ENCODE data around the gene DCDC1. TPM values are rescaled to one million over a fixed set of nuclear protein-coding genes. Genes with fewer than 3 reads are reported as not detected.

DCDC1 gene
- total RNA-seq, 1 experiment from 2014 or later = 0.22 TPM

GRCh38 chr11:31000381-31000780 is 369.2 kb downstream of the DCDC1 start:
- TF ChIP-seq ZNF219 (CRISPR knock-in tag; IDR thresholded peaks at IDR 0.05; ENCODE audit: borderline replicate concordance) (no peak), SMAD4 (CRISPR knock-in tag; IDR thresholded peaks at IDR 0.05) (no peak), SOX15 (CRISPR knock-in tag; IDR thresholded peaks at IDR 0.05) (no peak), ZNF425 (CRISPR knock-in tag; conservative IDR thresholded peaks at IDR 0.05) (no peak), KAT7 (CRISPR knock-in tag; IDR thresholded peaks at IDR 0.05; ENCODE audit: borderline replicate concordance) (no peak), GRHL2 (CRISPR knock-in tag; IDR thresholded peaks at IDR 0.05; ENCODE audit: insufficient replicate concordance, severe bottlenecking) (no peak), HMGXB4 (CRISPR knock-in tag; IDR thresholded peaks at IDR 0.05) (no peak), PRDM15 (CRISPR knock-in tag; IDR thresholded peaks at IDR 0.05) (no peak), ZNF138 (CRISPR knock-in tag; conservative IDR thresholded peaks at IDR 0.05) (no peak), ZNF671 (CRISPR knock-in tag; IDR thresholded peaks at IDR 0.05) (no peak), RELA (CRISPR knock-in tag; IDR thresholded peaks at IDR 0.05; ENCODE audit: borderline replicate concordance) (no peak), ERG (CRISPR knock-in tag; IDR thresholded peaks at IDR 0.05) (no peak), ZNF512 (CRISPR knock-in tag; IDR thresholded peaks at IDR 0.05; ENCODE audit: borderline replicate concordance) (no peak), ZNF423 (CRISPR knock-in tag; IDR thresholded peaks at IDR 0.05) (no peak), USF1 (CRISPR knock-in tag; IDR thresholded peaks at IDR 0.05) (no peak), NFYB (CRISPR knock-in tag; conservative IDR thresholded peaks at IDR 0.05; ENCODE audit: low read depth) (no peak), ZNF532 (CRISPR knock-in tag; IDR thresholded peaks at IDR 0.05; ENCODE audit: borderline replicate concordance) (no peak)
- Mint-ChIP-seq H3K9me3 (no peaks in the 10 kb centered on the region), H3K27me3 (ENCODE audit: low read depth) (no peaks in the 10 kb centered on the region), H3K4me3 (no peak overlapping the region), H3K36me3 (no peaks in the 10 kb centered on the region), H3K27ac (no peak overlapping the region), H3K4me1 (no peaks in the 10 kb centered on the region)
- no peak for ATAC-seq
- DNase-seq (ENCODE audit: low spot score) = no peak
- POLR2A ChIA-PET = no interaction called here
- CTCF ChIA-PET = interaction anchor here (0.7 kb wide), 1 partner anchor 29 kb away, joined by 3 read pairs; no protein-coding TSS in a partner anchor

Measured in WTC11 (cell line).